NCI-H1048 (cell line): ENCODE measurements around the gene EPB41L3.

Experiments
- DNase-seq: peaks from one replicate; lab custom pipeline; 2025; lab: John Stamatoyannopoulos, UW

Gene EPB41L3

GRCh38 chr18:5543773-5544389, at the start of gene EPB41L3:
Gene EPB41L3, minus strand, starts transcription at chr18:5543997. Its CDS starts 54,814 bp downstream, at chr18:5489183.
- DNase-seq = no peak

GRCh38 chr18:5588529-5588928, 44.7 kb upstream of the EPB41L3 start:
- DNase-seq = no peak

GRCh38 chr18:5585653-5586052, 41.9 kb upstream of the EPB41L3 start:
- DNase-seq = no peak

GRCh38 chr18:5584746-5585417, 41.1 kb upstream of the EPB41L3 start:
- DNase-seq = no peak

GRCh38 chr18:5582849-5583681, 39.3 kb upstream of the EPB41L3 start:
- no peak for DNase-seq

- DNase-seq = no peak
These were observed 38.3 kb upstream of the EPB41L3 start for GRCh38 chr18:5582076-5582475.

- DNase-seq = no peak
These were observed 31.0 kb upstream of the EPB41L3 start for GRCh38 chr18:5574843-5575242.

GRCh38 chr18:5571666-5572065, 27.9 kb upstream of the EPB41L3 start:
- no peak for DNase-seq

- DNase-seq = peak; percentile 23
These were observed 26.8 kb upstream of the EPB41L3 start for GRCh38 chr18:5570613-5571012.

- DNase-seq = no peak
These were observed 24.6 kb upstream of the EPB41L3 start for GRCh38 chr18:5568416-5568815.

- DNase-seq = no peak
These were observed 15.1 kb upstream of the EPB41L3 start for GRCh38 chr18:5558851-5559250.

GRCh38 chr18:5556310-5556974, 12.6 kb upstream of the EPB41L3 start:
- DNase-seq = no peak

GRCh38 chr18:5554629-5555028, 10.8 kb upstream of the EPB41L3 start:
- no peak for DNase-seq

- no peak for DNase-seq
These were observed 2.9 kb upstream of the EPB41L3 start for GRCh38 chr18:5546660-5547059.

GRCh38 chr18:5543036-5543680, 639 bp downstream of the EPB41L3 start:
- DNase-seq = no peak

GRCh38 chr18:5542515-5543035, 1.2 kb downstream of the EPB41L3 start:
- no peak for DNase-seq

GRCh38 chr18:5541644-5542043, 2.2 kb downstream of the EPB41L3 start:
- no peak for DNase-seq

- DNase-seq = no peak
These were observed 4.4 kb downstream of the EPB41L3 start for GRCh38 chr18:5539391-5539790.

- no peak for DNase-seq
These were observed 5.3 kb downstream of the EPB41L3 start for GRCh38 chr18:5538544-5538943.

GRCh38 chr18:5537860-5538259, 5.9 kb downstream of the EPB41L3 start:
- no peak for DNase-seq

- no peak for DNase-seq
These were observed 9.0 kb downstream of the EPB41L3 start for GRCh38 chr18:5534845-5535244.

GRCh38 chr18:5532066-5532465, 11.7 kb downstream of the EPB41L3 start:
- no peak for DNase-seq
